GM20431 (cell line): ENCODE data around the gene PIK3C2B.
"Not testable (repeated sequence)": the region's sequence is repeated elsewhere in the genome, so short reads cannot be mapped to it uniquely, and the experiment has no call there.

Source experiments
- in situ Hi-C: fragments of 300-500 bp; cut with MseI, MboI; formaldehyde crosslinking; loops from one replicate; pipeline ENCODE4 v1.15.0; 2020; ENCODE audit warnings: low sequenced_read_pairs; ENCODE audit not compliant: unreplicated experiment

PIK3C2B gene

GRCh38 chr1:204494281-204495077 is at the start of gene PIK3C2B:
TSS of gene PIK3C2B (minus strand) at chr1:204494805. CDS start at chr1:204469802, 25,003 bp downstream.
- in situ Hi-C loops: no loop called here

GRCh38 chr1:204544321-204544720 is 49.7 kb upstream of the PIK3C2B start:
- in situ Hi-C loops: no loop called here

- in situ Hi-C loops: no loop called here
Observed at GRCh38 chr1:204541626-204542025, 47.0 kb upstream of the PIK3C2B start.

- in situ Hi-C loops: no loop called here
Observed at GRCh38 chr1:204532832-204533231, 38.2 kb upstream of the PIK3C2B start.

- in situ Hi-C loops: no loop called here
Observed at GRCh38 chr1:204530932-204531331, 36.3 kb upstream of the PIK3C2B start.

GRCh38 chr1:204529371-204529895 is 34.8 kb upstream of the PIK3C2B start:
- in situ Hi-C loops: no loop called here

- in situ Hi-C loops: no loop called here
Observed at GRCh38 chr1:204528677-204529076, 34.1 kb upstream of the PIK3C2B start.

GRCh38 chr1:204528241-204528640 is 33.6 kb upstream of the PIK3C2B start:
- in situ Hi-C loops: no loop called here

GRCh38 chr1:204524986-204525385 is 30.4 kb upstream of the PIK3C2B start:
- in situ Hi-C loops: no loop called here

- in situ Hi-C loops: no loop called here
Observed at GRCh38 chr1:204523605-204524215, 29.1 kb upstream of the PIK3C2B start.

- in situ Hi-C loops: not testable (repeated sequence)
Observed at GRCh38 chr1:204521941-204522521, 27.4 kb upstream of the PIK3C2B start.

GRCh38 chr1:204520834-204521709 is 26.5 kb upstream of the PIK3C2B start:
- in situ Hi-C loops: no loop called here

- in situ Hi-C loops: not testable (repeated sequence)
Observed at GRCh38 chr1:204517382-204517781, 22.8 kb upstream of the PIK3C2B start.

GRCh38 chr1:204516180-204516879 is 21.7 kb upstream of the PIK3C2B start, which contains the start of gene MDM4:
TSS of gene MDM4 (plus strand) at chr1:204516406. CDS start at chr1:204525519, 9,113 bp downstream.
- in situ Hi-C loops: no loop called here

- in situ Hi-C loops: no loop called here
Observed at GRCh38 chr1:204514828-204515227, 20.2 kb upstream of the PIK3C2B start.

GRCh38 chr1:204513117-204513716 is 18.6 kb upstream of the PIK3C2B start:
- in situ Hi-C loops: no loop called here

GRCh38 chr1:204511366-204511765 is 16.8 kb upstream of the PIK3C2B start:
- in situ Hi-C loops: no loop called here

GRCh38 chr1:204509186-204509635 is 14.6 kb upstream of the PIK3C2B start:
- in situ Hi-C loops: loop anchor here (10.0 kb wide), 1 partner anchor 64 kb away; no protein-coding TSS in a partner anchor
